Keratinocyte (primary cell): ENCODE results near the gene ATXN7L1. TPM values are rescaled to one million over a fixed set of nuclear protein-coding genes. Genes with fewer than 3 reads are reported as not detected.

ENCODE experiments used
- DNase-seq: peaks from one replicate; pipeline ENCODE4 v3.0.0-alpha.2; 2011; ENCODE audit warnings: low read depth, missing footprints, low spot score
- FAIRE-seq: peaks from 2 replicates; lab custom pipeline; 2011; peaks lifted over from hg19 to GRCh38; lab: Jason Lieb, UNC
- H2AFZ ChIP-seq: 2 replicates; pipeline ENCODE4 v1.6.0; 2012; ENCODE audit warnings: low read length, control low read depth, inconsistent platforms; ENCODE audit not compliant: control insufficient read depth
- H3K27ac ChIP-seq: 2 replicates; pipeline ENCODE4 v1.5.1; 2011; ENCODE audit warnings: low read length; ENCODE audit not compliant: control insufficient read depth, insufficient read depth
- H3K27me3 ChIP-seq: 3 replicates; pipeline ENCODE4 v1.6.0; 2011; ENCODE audit warnings: low read length; ENCODE audit not compliant: control insufficient read depth, insufficient read depth; ENCODE audit errors: extremely low read depth
- H3K36me3 ChIP-seq, 2 experiments: 2 replicates in 1 of 2; 3 replicates in 1 of 2; pipeline ENCODE4 v1.5.1; 2011; ENCODE audit warnings: low read length in 2 of 2, mild to moderate bottlenecking in 1 of 2; ENCODE audit not compliant: control insufficient read depth in 2 of 2, insufficient read depth in 2 of 2; ENCODE audit errors: extremely low read depth in 1 of 2
- H3K4me1 ChIP-seq: 3 replicates; pipeline ENCODE4 v1.5.1; 2011; ENCODE audit warnings: low read length; ENCODE audit not compliant: control insufficient read depth, insufficient read depth; ENCODE audit errors: extremely low read depth
- H3K4me2 ChIP-seq: 3 replicates; pipeline ENCODE4 v1.6.0; 2011; ENCODE audit warnings: low read depth, low read length; ENCODE audit not compliant: control insufficient read depth, insufficient read depth; ENCODE audit errors: extremely low read depth
- H3K4me3 ChIP-seq, 3 experiments: fragments of 200-600 bp in 1 of 3; sonication (generic) in 1 of 3; 2 replicates in 2 of 3; 3 replicates in 1 of 3; pipeline ENCODE4 v1.5.1; 2011 to 2016; ENCODE audit warnings: low read length in 3 of 3, mild to moderate bottlenecking in 3 of 3, control low read depth in 2 of 3, inconsistent platforms in 1 of 3, low read depth in 1 of 3, mixed read lengths in 1 of 3, mixed run types in 1 of 3, moderate library complexity in 1 of 3; ENCODE audit not compliant: control insufficient read depth in 2 of 3, insufficient read depth in 2 of 3; ENCODE audit errors: extremely low read depth in 1 of 3
- H3K79me2 ChIP-seq: 2 replicates; pipeline ENCODE4 v1.6.0; 2012; ENCODE audit warnings: low read length; ENCODE audit not compliant: control insufficient read depth, insufficient read depth
- H3K9ac ChIP-seq: 3 replicates; pipeline ENCODE4 v1.6.0; 2011; ENCODE audit warnings: low read length; ENCODE audit not compliant: control insufficient read depth, insufficient read depth; ENCODE audit errors: extremely low read depth
- H3K9me1 ChIP-seq: 3 replicates; pipeline ENCODE4 v1.6.0; 2011; ENCODE audit warnings: low read length; ENCODE audit not compliant: control insufficient read depth, insufficient read depth; ENCODE audit errors: extremely low read depth
- H3K9me3 ChIP-seq: 2 replicates; pipeline ENCODE4 v1.5.1; 2012; ENCODE audit warnings: low read depth, low read length; ENCODE audit not compliant: control insufficient read depth
- H4K20me1 ChIP-seq: 3 replicates; pipeline ENCODE4 v1.6.0; 2011; ENCODE audit warnings: low read length; ENCODE audit not compliant: control insufficient read depth, insufficient read depth; ENCODE audit errors: extremely low read depth
- EZH2 ChIP-seq: IDR thresholded peaks from one replicate; pipeline ENCODE4 v1.6.1; 2012; ENCODE audit warnings: inconsistent platforms, mild to moderate bottlenecking, low read length, moderate library complexity
- dilution Hi-C: fragments of 300-500 bp; cut with MboI; formaldehyde crosslinking; loops from one replicate; pipeline ENCODE4 v1.7.0; 2020; ENCODE audit warnings: low sequenced_read_pairs; ENCODE audit not compliant: extremely low pct_ligation_motif_present
- polyA plus RNA-seq, 5 experiments: library from polyadenylated mRNA; depleted of rRNA in 3 of 5; stranded (reverse) in 3 of 5; stranded (forward) in 1 of 5; unstranded in 1 of 5; fragments of >200 nt; gene quantifications; 1 replicate in 1 of 5; 2 replicates in 3 of 5; 3 replicates in 1 of 5; pipeline versions ENCODE4 v1.2.1 to v1.2.3, GENCODE V29; 2011 to 2012; ENCODE audit warnings: missing spikeins in 2 of 5, low read depth in 1 of 5, low replicate concordance in 1 of 5
- TF ChIP-seq, protein P1 (sequence below), 3 experiments: IDR thresholded peaks in 1 of 3; conservative IDR thresholded peaks in 1 of 3; optimal IDR thresholded peaks in 1 of 3; 2 replicates in 2 of 3; 3 replicates in 1 of 3; pipeline versions ENCODE3 to v1.5.1; 2011; ENCODE audit warnings: low read length in 3 of 3, mild to moderate bottlenecking in 3 of 3, moderate library complexity in 2 of 3, control low read depth in 1 of 3, inconsistent platforms in 1 of 3; ENCODE audit not compliant: insufficient read depth in 2 of 3; ENCODE audit errors: extremely low read depth in 1 of 3

The ATXN7L1 gene
- polyA plus RNA-seq, 1 donor (not counting 4 experiments of a cell fraction or from before 2014, with no cell fraction given) = 4.8 TPM

DNA sequence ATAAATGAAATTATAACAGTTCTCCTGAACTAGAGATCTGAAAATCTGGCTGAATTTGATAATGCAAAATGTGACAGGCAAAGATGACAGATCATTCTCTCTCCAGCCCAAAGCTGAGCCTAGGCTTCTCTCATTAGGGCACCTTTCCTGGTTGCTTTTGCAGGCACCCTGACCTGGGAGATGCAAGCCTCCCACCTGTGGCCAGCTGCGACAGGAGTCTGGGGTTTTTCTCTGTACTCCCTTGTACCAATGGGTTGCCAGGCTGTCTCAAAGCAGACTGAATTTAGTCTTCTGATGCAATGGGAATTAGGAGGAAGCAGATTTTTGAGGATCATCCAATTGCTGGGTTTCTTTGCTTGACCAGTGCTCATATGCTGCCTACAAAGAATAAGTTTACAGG is 210.1 kb downstream of the ATXN7L1 start:
- no peaks in the 10 kb centered on the region for H3K36me3 ChIP-seq
- no peak overlapping the region for H3K27ac ChIP-seq
- TF ChIP-seq, protein P1, sequence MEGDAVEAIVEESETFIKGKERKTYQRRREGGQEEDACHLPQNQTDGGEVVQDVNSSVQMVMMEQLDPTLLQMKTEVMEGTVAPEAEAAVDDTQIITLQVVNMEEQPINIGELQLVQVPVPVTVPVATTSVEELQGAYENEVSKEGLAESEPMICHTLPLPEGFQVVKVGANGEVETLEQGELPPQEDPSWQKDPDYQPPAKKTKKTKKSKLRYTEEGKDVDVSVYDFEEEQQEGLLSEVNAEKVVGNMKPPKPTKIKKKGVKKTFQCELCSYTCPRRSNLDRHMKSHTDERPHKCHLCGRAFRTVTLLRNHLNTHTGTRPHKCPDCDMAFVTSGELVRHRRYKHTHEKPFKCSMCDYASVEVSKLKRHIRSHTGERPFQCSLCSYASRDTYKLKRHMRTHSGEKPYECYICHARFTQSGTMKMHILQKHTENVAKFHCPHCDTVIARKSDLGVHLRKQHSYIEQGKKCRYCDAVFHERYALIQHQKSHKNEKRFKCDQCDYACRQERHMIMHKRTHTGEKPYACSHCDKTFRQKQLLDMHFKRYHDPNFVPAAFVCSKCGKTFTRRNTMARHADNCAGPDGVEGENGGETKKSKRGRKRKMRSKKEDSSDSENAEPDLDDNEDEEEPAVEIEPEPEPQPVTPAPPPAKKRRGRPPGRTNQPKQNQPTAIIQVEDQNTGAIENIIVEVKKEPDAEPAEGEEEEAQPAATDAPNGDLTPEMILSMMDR (optimal IDR thresholded peaks at IDR 0.05 in 1 of 3, IDR thresholded peaks at IDR 0.05 in 1 of 3, conservative IDR thresholded peaks at IDR 0.05 in 1 of 3; ENCODE audit: extremely low read depth in 1 of 3, insufficient read depth in 2 of 3, low read length in 3 of 3) = no peak
- no peak for TF ChIP-seq EZH2
- no peaks in the 10 kb centered on the region for H3K4me1 ChIP-seq
- no peak for FAIRE-seq
- no peak for DNase-seq
- no peaks in the 10 kb centered on the region for H3K27me3 ChIP-seq
- H2AFZ ChIP-seq = no peak overlapping the region
- H3K4me2 ChIP-seq = no peak overlapping the region
- H3K9me1 ChIP-seq = no peaks in the 10 kb centered on the region
- no peak overlapping the region for H3K4me3 ChIP-seq
- no peaks in the 10 kb centered on the region for H4K20me1 ChIP-seq
- dilution Hi-C loops = no loop called here
- H3K79me2 ChIP-seq = no peaks in the 10 kb centered on the region
- no peak overlapping the region for H3K9ac ChIP-seq
- no peaks in the 10 kb centered on the region for H3K9me3 ChIP-seq

DNA sequence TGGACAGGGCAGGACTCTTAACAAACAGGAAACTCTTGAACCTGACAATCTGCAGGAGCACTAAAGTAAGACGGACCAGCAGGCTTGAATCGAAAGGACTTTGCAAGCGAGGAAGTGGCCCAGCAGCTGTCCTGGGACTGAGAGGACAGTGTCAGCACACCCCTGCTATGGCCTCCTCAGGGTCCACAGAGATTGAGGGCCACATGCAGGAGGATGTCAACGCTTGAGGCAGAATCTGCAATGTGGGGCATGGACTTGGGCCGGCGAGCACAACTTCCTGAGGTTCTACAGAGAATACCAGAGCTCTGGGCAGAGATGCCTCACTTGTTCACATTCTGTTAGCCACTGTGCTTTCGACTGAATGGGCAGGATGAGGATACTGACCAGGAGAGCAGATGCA is 210.7 kb downstream of the ATXN7L1 start:
- Histone ChIP-seq H3K9me3 (no peaks in the 10 kb centered on the region), H3K79me2 (no peaks in the 10 kb centered on the region), H3K36me3 (no peaks in the 10 kb centered on the region), H3K4me2 (no peak overlapping the region), H4K20me1 (no peaks in the 10 kb centered on the region), H3K27me3 (no peaks in the 10 kb centered on the region), H3K27ac (no peak overlapping the region), H3K9ac (no peak overlapping the region), H3K9me1 (no peaks in the 10 kb centered on the region), H3K4me3 (no peak overlapping the region), H2AFZ (no peak overlapping the region), H3K4me1 (no peaks in the 10 kb centered on the region)
- dilution Hi-C loops = no loop called here
- TF ChIP-seq EZH2 = no peak
- TF ChIP-seq, protein P1 (optimal IDR thresholded peaks at IDR 0.05 in 1 of 3, IDR thresholded peaks at IDR 0.05 in 1 of 3, conservative IDR thresholded peaks at IDR 0.05 in 1 of 3; ENCODE audit: extremely low read depth in 1 of 3, insufficient read depth in 2 of 3, low read length in 3 of 3) = no peak
- no peak for FAIRE-seq
- DNase-seq = no peak
